Rectal smooth muscle tissue (tissue), 1 donor: Measurements from ENCODE around the gene ZGPAT.
"Not testable (repeated sequence)": the region's sequence is repeated elsewhere in the genome, so short reads cannot be mapped to it uniquely, and the experiment has no call there.

ENCODE experiments used
- H3K27ac ChIP-seq: one replicate; pipeline ENCODE4 v1.7.0; 2013; ENCODE audit warnings: low read depth, low read length, inconsistent platforms
- H3K27me3 ChIP-seq: one replicate; pipeline ENCODE4 v1.7.0; 2013; ENCODE audit warnings: low read length; ENCODE audit not compliant: control insufficient read depth, insufficient read depth
- H3K36me3 ChIP-seq: one replicate; pipeline ENCODE4 v1.7.0; 2013; ENCODE audit warnings: low read length; ENCODE audit not compliant: control insufficient read depth, insufficient read depth
- H3K4me1 ChIP-seq: one replicate; pipeline ENCODE4 v1.7.0; 2013; ENCODE audit warnings: low read length; ENCODE audit not compliant: control insufficient read depth, insufficient read depth
- H3K4me3 ChIP-seq: one replicate; pipeline ENCODE4 v1.7.0; 2013; ENCODE audit warnings: low read length
- H3K9ac ChIP-seq: one replicate; pipeline ENCODE4 v1.7.0; 2013; ENCODE audit warnings: low read length

Gene ZGPAT

DNA sequence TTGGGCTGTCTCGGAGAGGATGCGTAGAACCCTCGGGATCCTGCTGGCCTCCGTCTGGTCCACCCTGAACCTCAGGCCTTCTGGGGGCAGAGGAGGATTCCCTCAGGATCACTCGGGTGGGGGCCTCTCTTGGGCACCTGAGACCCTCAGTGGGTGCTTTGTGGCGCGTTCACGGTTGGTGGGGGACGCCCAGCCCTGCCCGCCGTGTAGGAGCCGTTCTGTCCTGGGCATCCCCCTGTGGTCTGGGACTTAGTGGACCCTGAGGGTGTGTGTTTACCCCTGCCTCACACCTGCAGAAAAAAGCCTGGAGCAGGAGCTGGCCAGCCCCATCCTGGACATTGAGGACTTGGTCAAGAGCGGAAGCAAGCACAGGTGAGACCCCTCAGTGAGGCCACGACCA, 42.1 kb upstream of the ZGPAT start:
- Histone ChIP-seq H3K36me3 (peaks cover 15% of the 10 kb centered on the region), H3K4me3 (no peak overlapping the region), H3K4me1 (no peaks in the 10 kb centered on the region), H3K9ac (no peak overlapping the region), H3K27me3 (no peaks in the 10 kb centered on the region), H3K27ac (no peak overlapping the region)

DNA sequence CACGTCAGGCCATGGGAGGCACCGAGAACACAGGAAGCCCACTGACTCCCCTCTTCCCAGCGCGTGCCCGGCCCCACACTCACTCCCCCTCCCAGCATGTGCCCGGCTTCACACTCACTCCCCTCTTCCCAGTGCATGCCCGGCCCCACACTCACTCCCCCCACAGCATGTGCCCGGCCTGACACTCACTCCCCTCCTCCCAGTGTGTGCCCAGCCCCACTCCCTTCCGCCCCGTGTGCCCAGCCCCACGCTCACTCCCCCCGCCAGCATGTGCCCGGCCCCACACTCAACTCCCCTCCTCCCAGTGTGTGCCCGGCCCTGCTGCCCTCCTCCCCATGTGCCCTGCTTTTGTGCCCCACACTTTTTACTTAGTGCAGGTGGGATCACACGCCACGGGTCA, 40.0 kb upstream of the ZGPAT start:
- Histone ChIP-seq H3K4me1 (no peaks in the 10 kb centered on the region), H3K27ac (no peak overlapping the region), H3K4me3 (no peak overlapping the region), H3K27me3 (no peaks in the 10 kb centered on the region), H3K36me3 (peaks cover 10% of the 10 kb centered on the region), H3K9ac (no peak overlapping the region)

DNA sequence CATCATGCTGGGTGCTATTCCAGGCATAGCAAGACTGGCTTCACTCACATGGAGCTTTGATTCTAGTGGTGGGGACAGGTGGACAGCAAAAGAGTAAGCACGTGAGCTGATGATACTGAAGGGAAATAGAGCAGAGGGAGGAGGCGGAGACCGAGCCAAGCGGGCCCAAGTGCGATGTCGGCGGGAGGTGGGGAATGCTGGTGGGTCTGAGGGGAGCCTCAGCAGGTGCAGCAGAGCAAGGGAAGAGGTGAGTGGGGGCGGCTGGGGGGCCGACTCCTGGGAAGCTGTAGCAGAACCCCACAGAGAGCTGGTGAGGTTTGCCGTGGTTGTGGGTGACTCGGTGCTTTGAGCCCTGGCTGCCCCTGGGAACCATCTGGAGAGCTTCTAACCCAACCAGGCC, 39.5 kb upstream of the ZGPAT start:
- no peaks in the 10 kb centered on the region for H3K27me3 ChIP-seq

DNA sequence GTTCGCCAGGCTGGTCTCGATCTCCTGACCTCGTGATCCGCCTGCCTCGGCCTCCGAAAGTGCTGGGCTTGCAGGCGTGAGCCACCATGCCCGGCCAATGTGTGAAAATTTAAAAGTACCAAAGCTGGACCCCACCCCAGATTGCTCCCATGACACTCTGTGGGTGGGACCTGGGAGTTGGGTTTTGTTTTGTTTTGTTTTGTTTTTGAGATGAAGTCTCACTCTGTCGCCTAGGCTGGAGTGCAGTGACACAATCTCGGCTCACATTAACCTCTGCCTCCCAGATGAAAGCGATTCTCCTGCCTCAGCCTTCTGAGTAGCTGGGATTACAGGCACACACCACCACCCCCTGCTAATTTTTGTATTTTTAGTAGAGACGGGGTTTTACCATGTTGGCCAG, 36.1 kb upstream of the ZGPAT start:
- not testable (repeated sequence) for H3K27me3 ChIP-seq, H3K27ac ChIP-seq, H3K36me3 ChIP-seq, H3K4me1 ChIP-seq, H3K4me3 ChIP-seq, H3K9ac ChIP-seq

More for the DNA sequence above, 39.5 kb upstream of the ZGPAT start:
- H3K4me3 ChIP-seq: no peak overlapping the region
- H3K27ac ChIP-seq: no peak overlapping the region
- peaks cover 10% of the 10 kb centered on the region for H3K36me3 ChIP-seq
- no peak overlapping the region for H3K9ac ChIP-seq
- no peaks in the 10 kb centered on the region for H3K4me1 ChIP-seq

DNA sequence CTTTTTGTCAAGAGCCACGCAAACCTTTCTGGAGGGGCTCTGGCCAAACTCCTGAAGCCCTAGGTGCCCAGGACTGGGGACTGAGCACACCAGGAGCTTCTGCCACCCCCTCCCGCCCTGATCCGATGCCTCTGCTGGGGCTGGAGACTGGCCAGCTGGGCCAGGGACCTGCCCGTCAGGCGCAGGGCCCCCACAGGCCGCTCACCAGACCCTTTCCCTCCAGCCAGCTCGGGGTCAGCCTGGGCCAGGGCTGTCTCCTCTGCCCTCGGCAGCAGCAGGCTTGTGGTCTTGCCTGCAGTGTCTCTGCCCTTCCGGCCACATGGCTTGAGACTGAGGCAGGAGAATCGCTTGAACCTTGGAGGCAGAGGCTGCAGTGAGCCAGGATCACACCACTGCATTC, 35.2 kb upstream of the ZGPAT start:
- Histone ChIP-seq H3K36me3 (peaks cover 3% of the 10 kb centered on the region), H3K4me1 (no peaks in the 10 kb centered on the region), H3K27me3 (no peaks in the 10 kb centered on the region), H3K9ac (no peak overlapping the region), H3K27ac (no peak overlapping the region), H3K4me3 (no peak overlapping the region)

DNA sequence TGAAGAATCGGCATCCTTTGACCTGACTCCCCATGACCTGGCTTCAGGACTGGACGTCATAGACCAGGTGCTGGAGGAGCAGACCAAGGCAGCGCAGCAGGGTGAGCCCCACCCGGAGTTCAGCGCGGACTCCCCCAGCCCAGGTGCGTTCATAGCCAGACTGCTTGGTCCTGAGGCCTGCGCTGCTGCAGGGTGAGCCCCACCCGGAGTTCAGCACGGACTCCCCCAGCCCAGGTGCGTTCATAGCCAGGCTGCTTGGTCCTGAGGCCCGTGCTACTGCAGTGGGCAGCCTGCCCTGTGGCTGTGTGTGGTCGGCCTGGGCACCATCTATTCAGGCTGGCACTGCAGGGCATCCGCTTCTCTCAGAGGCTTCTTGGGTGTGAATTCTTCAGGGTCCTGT, 33.9 kb upstream of the ZGPAT start:
- no peak overlapping the region for H3K9ac ChIP-seq
- H3K4me1 ChIP-seq: no peaks in the 10 kb centered on the region
- no peak overlapping the region for H3K27ac ChIP-seq
- peaks cover 8% of the 10 kb centered on the region for H3K36me3 ChIP-seq
- H3K27me3 ChIP-seq: no peaks in the 10 kb centered on the region
- H3K4me3 ChIP-seq: no peak overlapping the region

DNA sequence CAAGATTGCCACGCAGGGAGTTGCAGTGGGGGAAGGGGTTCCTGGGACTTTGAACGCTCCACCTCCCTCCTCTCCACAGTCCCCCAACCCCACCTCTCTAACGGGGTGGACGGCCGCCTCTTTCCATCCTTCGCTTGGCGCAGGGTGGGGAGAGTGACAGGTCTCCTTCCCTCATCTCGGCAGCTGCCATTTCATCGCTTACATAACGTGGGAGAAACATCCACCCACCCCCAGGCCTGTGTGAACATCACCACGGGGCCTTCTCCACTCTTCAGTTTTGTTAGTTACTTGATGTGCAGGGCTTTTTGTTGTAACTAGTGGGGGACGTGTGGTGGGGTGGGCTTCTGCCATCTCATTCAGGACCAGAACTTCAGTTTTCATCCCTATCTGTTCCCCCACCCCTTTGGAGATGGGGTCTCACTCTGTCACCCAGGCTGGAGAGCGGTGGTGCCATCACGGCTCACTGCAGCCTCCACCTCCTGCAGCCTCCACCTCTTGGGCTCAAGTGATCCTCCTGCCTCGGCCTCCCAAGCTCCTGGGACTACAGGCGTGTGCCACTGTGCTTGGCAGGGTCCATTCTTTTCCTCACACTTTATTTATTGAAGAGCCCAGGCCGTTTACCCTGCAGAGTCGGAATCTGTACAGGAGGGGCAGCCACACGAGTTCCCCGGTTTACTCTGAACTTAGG, 32.0 kb upstream of the ZGPAT start:
- H3K27ac ChIP-seq: no peak overlapping the region

DNA sequence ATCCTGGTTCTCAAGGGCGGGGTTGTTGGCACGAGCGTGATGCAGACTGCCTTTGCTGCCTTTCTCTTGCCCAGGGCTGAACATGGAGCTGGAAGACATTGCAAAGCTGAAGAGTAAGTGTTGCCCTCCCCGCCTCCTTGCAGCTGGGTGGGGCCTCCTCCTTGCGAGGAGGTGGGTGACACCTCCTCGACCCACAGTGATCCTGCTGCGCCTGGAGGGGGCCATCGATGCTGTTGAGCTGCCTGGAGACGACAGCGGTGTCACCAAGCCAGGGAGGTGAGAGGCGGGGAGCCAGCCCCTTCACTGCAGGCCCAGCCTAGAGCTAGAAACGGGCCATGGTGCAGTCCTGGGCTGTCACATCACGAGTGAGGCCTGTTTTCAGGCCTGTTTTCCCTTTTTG, 29.8 kb upstream of the ZGPAT start:
- H3K4me1 ChIP-seq: no peaks in the 10 kb centered on the region

More for the DNA sequence above, 32.0 kb upstream of the ZGPAT start:
- H3K36me3 ChIP-seq: peaks cover 8% of the 10 kb centered on the region
- H3K4me3 ChIP-seq: no peak overlapping the region
- H3K27me3 ChIP-seq: no peaks in the 10 kb centered on the region
- H3K9ac ChIP-seq: no peak overlapping the region
- no peaks in the 10 kb centered on the region for H3K4me1 ChIP-seq

DNA sequence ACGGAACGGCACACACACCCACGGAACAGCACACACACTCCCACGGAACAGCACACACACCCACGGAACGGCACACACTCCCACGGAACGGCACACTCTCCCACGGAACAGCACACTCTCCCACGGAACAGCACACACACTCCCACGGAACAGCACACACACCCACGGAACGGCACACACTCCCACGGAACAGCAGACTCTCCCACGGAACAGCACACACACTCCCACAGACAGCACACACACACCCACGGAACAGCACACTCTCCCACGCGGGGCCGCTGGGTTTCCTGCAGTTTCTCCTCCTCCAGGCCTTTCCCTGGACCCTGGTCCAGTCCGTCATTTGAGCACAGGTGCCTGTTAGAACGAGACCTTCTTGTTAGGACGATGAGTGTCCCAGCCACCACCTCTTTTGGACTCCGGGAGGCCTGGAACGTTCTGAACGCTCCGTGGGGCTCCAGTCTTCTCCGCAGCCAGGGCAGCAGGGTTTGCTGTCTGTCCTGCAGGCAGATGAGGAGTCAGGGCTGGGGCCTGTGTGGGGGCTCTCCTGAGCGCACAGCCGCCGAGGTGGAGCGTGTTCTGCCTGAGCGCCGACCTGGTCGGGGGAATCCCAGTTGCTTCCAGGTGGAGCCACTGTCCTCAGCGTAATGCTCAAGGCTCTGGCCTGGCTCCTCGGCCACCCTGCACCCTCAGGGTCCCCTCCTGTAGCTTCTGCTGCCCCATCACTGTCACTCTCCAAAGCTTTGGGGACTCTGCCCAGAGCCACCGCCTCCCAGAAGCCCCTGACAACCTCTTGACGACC, 29.0 kb upstream of the ZGPAT start:
- H3K4me3 ChIP-seq: no peak overlapping the region
- no peak overlapping the region for H3K27ac ChIP-seq
- H3K27me3 ChIP-seq: no peaks in the 10 kb centered on the region
- H3K9ac ChIP-seq: no peak overlapping the region
- no peaks in the 10 kb centered on the region for H3K4me1 ChIP-seq
- H3K36me3 ChIP-seq: peaks cover 8% of the 10 kb centered on the region

More for the DNA sequence above, 29.8 kb upstream of the ZGPAT start:
- Histone ChIP-seq H3K27ac (no peak overlapping the region), H3K27me3 (no peaks in the 10 kb centered on the region), H3K9ac (no peak overlapping the region), H3K36me3 (peaks cover 8% of the 10 kb centered on the region), H3K4me3 (no peak overlapping the region)

DNA sequence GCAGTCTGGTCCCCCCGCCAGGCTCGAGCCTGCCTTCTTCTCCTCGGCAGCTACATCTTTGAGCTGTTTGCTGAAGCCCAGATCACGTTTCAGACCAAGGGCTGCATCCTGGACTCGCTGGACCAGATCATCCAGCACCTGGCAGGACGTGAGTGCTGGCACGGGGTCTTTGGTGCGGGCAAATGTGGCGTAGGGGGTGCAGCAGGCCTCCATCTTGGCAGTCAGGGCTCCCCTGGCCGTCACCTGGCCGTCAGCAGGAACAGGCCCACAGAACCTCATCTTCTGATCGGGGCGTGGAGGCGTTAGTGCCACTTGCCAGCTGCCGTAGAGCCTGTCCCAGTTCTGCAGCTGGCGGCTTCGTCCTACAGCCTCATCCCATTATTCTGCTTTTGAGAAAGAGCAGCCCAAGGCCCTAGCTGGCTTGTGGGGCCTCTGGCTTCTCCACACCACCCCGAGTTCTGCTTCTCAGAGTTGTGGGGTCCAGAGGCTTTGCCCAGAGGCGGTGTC, 28.0 kb upstream of the ZGPAT start:
- Histone ChIP-seq H3K9ac (no peak overlapping the region), H3K4me3 (no peak overlapping the region), H3K27ac (no peak overlapping the region), H3K4me1 (no peaks in the 10 kb centered on the region), H3K27me3 (no peaks in the 10 kb centered on the region), H3K36me3 (peaks cover 5% of the 10 kb centered on the region)

DNA sequence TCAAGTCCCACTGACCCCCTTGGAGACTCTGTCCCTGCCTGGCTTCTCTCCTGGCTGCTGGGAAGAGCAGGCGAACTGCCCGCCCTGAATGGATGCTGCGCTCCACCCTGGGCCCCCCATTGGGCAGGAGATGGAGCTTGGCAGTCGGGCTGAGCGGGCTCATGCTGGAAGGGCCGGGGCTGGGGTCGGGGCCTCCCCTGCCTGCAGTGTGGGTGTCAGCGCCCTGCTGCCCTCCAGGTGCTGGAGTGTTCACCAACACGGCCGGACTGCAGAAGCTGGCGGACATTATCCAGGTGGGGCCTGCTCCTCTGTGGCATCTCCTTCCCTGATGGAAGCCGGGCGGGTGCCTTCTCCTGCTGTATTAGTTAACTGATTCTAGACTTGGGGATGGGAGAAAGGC, 27.4 kb upstream of the ZGPAT start:
- no peaks in the 10 kb centered on the region for H3K4me1 ChIP-seq
- H3K4me3 ChIP-seq: no peak overlapping the region
- no peak overlapping the region for H3K27ac ChIP-seq
- peaks cover 5% of the 10 kb centered on the region for H3K36me3 ChIP-seq
- no peaks in the 10 kb centered on the region for H3K27me3 ChIP-seq
- H3K9ac ChIP-seq: no peak overlapping the region

DNA sequence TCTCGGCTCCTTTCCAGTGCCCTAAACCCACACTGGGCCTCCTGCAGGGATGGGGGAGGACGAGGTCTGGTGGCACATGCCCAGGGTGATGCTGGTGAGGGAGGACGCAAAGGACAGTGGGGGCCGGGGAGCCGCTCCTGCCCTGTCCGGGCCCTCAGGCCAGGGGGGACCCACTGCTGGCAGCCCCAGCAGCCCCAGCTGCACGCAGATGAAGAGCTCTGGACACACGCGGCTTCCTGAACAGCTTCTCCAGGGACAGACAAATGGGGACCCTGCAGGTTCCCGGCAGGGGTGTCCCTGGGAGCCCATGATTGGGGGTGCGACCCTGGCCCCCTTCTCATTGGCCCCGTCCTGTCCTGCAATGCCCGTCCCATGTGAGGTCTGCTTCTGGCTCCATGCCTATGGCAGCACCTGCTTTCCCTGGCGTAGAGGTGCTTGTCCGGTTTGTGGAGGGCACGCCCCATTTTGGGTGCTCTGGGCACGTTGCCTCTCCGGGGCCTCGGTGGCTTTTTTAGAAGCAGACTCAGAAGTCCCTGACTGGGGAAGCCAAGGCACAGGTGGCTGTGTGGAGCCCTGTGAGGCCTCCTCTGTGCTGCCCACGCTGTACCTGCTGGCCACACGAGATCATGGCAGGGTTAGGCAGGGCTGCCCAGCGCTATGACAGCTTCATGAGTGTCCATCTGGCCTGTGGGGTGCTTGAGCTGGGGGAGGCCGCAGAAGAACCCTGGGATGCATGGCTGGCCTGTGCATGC, 26.8 kb upstream of the ZGPAT start:
- Histone ChIP-seq H3K27me3 (no peaks in the 10 kb centered on the region), H3K9ac (no peak overlapping the region), H3K27ac (peak overlapping the region; percentile 78), H3K4me1 (peaks cover 3% of the 10 kb centered on the region), H3K4me3 (no peak overlapping the region), H3K36me3 (peaks cover 5% of the 10 kb centered on the region)
